Nephron progenitor cell (in vitro differentiated cells): ENCODE results near the gene MATCAP1.

ENCODE experiments used
- DNase-seq: peaks from one replicate; pipeline ENCODE4 v3.0.0; 2021
- H3K27ac Mint-ChIP-seq: 2 replicates; pipeline ENCODE4 v1.8.0; 2021; ENCODE audit warnings: mild to moderate bottlenecking, moderate library complexity, mixed read lengths
- H3K27me3 Mint-ChIP-seq: 2 replicates; pipeline ENCODE4 v1.8.0; 2021; ENCODE audit warnings: mild to moderate bottlenecking, low read depth, mixed read lengths; ENCODE audit not compliant: poor library complexity
- H3K36me3 Mint-ChIP-seq: 2 replicates; pipeline ENCODE4 v1.8.0; 2021; ENCODE audit warnings: low read depth, mixed read lengths
- H3K4me1 Mint-ChIP-seq: 2 replicates; pipeline ENCODE4 v1.8.0; 2021; ENCODE audit warnings: mixed read lengths
- H3K4me3 Mint-ChIP-seq: 2 replicates; pipeline ENCODE4 v1.8.0; 2021; ENCODE audit warnings: mild to moderate bottlenecking, moderate library complexity, mixed read lengths
- H3K9me3 Mint-ChIP-seq: 2 replicates; pipeline ENCODE4 v1.8.0; 2021; ENCODE audit warnings: mild to moderate bottlenecking, moderate library complexity, mixed read lengths
- TF ChIP-seq, protein P1 (sequence below): fragments of 200-600 bp; sonication (generic); IDR thresholded peaks from 2 replicates; pipeline ENCODE4 v1.5.0; 2021; ENCODE audit warnings: antibody characterized with exemption

The MATCAP1 gene

DNA sequence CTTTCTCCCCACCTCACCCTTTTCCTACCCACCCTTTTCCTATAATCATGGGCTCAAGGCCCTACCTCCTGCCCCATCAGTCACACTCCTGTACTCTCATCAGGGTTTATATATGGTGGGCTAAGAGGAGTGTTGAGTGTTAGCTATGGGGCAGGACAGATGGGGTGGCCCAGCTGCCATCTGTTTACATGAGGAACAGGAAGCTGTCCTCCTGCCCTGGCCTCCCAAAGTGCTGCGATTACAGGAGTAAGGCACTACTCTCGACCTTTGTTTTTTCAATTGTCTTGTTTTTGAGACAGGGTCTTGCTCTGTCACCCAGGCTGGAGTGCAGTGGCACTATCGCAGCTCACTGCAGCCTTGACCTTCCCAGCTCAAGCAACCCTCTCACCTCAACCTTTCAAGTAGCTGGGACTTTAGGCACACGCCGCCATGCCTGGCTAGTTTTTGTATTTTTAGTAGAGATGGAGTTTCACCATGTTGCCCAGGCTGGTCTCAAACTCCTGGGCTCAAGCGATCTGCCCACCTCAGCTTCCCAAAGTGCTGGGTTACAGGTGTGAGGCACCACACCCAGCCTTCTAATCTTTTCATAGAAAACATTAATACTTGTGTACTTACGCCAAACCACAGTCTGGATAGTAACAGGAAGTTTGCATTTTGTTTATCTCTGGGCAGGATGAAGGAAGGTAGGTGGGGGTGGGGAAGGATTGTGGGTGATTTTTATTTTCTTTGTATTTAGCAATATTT lies 25.7 kb downstream of the MATCAP1 start:
- no peak for DNase-seq
- Mint-ChIP-seq H3K9me3 (peaks cover 4% of the 10 kb centered on the region), H3K27ac (no peak overlapping the region), H3K4me1 (peaks cover 9% of the 10 kb centered on the region), H3K4me3 (peak overlapping the region; percentile 66), H3K27me3 (peaks cover 100% of the 10 kb centered on the region), H3K36me3 (no peaks in the 10 kb centered on the region)
- TF ChIP-seq, protein P1, sequence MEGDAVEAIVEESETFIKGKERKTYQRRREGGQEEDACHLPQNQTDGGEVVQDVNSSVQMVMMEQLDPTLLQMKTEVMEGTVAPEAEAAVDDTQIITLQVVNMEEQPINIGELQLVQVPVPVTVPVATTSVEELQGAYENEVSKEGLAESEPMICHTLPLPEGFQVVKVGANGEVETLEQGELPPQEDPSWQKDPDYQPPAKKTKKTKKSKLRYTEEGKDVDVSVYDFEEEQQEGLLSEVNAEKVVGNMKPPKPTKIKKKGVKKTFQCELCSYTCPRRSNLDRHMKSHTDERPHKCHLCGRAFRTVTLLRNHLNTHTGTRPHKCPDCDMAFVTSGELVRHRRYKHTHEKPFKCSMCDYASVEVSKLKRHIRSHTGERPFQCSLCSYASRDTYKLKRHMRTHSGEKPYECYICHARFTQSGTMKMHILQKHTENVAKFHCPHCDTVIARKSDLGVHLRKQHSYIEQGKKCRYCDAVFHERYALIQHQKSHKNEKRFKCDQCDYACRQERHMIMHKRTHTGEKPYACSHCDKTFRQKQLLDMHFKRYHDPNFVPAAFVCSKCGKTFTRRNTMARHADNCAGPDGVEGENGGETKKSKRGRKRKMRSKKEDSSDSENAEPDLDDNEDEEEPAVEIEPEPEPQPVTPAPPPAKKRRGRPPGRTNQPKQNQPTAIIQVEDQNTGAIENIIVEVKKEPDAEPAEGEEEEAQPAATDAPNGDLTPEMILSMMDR, result no peak

DNA sequence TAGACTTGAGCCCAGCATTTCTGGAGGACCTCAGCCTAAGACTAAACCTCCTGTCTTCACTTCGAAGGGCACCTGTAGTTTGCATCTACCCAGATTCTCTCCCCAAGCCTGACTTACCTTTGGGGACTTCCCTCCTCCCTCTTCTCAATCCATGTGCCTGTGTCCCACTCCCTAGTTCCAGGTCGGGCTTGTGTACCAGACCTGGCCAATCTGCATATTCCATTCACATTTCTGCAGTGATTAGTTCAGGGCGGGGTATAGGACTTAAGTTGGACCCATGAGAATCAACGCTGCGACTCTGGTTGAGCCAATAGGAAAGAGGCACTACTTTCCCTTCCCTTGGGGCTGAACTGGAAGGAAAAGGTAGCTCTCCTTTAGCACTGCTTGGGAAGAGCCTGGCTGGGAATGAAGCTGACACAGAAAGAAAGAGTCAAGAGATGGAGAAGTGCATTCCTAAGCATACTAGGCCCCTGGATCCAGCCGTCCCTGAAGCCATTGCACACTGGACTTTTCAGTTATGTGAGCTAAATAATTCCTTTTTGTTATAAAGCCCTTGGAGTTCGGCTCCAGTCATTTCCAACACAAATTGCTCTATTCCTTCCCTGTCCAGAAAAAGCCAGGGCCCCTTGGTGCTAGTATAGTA lies 26.5 kb downstream of the MATCAP1 start:
- no peak for DNase-seq
- H3K27me3 Mint-ChIP-seq, result peaks cover 100% of the 10 kb centered on the region
- peaks cover 9% of the 10 kb centered on the region for H3K4me1 Mint-ChIP-seq
- no peak overlapping the region for H3K4me3 Mint-ChIP-seq
- peaks cover 4% of the 10 kb centered on the region for H3K9me3 Mint-ChIP-seq
- TF ChIP-seq, protein P1, result no peak
- H3K36me3 Mint-ChIP-seq, result no peaks in the 10 kb centered on the region
- H3K27ac Mint-ChIP-seq, result no peak overlapping the region

DNA sequence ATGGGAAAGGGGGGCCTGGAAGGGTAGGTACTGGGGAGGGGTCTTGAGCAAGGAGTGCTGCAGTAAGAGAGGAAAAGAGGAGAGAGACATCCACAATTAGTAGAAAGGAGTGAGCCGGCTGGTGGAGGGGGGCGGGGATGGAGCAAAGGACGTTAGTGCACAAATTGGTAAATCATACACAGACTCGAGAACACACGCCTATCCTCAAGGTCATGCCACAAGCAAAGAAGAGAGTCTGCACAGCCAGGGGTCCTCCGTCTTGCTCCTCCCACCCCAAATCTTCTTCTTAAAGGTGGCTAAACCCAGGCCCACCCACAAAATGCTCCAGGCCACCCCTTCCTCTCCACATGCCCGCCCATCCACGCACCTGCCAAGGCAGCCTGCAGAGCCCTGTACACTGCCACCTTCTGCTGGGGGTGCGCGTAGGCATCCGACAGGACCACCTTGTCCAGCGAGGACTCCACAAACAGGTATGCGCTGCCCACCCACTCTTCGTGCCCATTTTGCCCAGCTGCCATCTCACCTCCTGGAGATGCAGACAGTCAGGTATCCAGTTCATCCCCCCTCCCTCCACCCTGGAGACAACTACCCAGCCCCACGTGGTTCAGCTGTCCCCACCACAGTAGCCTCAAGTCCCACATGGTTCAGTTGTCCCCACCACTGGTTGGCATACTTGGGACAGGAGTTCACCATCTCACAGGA lies 27.5 kb downstream of the MATCAP1 start:
- peaks cover 4% of the 10 kb centered on the region for H3K9me3 Mint-ChIP-seq
- H3K4me3 Mint-ChIP-seq, result no peak overlapping the region
- H3K27me3 Mint-ChIP-seq, result peaks cover 100% of the 10 kb centered on the region
- H3K27ac Mint-ChIP-seq, result no peak overlapping the region
- TF ChIP-seq, protein P1, result no peak
- no peak for DNase-seq
- H3K36me3 Mint-ChIP-seq, result no peaks in the 10 kb centered on the region
- peaks cover 10% of the 10 kb centered on the region for H3K4me1 Mint-ChIP-seq

DNA sequence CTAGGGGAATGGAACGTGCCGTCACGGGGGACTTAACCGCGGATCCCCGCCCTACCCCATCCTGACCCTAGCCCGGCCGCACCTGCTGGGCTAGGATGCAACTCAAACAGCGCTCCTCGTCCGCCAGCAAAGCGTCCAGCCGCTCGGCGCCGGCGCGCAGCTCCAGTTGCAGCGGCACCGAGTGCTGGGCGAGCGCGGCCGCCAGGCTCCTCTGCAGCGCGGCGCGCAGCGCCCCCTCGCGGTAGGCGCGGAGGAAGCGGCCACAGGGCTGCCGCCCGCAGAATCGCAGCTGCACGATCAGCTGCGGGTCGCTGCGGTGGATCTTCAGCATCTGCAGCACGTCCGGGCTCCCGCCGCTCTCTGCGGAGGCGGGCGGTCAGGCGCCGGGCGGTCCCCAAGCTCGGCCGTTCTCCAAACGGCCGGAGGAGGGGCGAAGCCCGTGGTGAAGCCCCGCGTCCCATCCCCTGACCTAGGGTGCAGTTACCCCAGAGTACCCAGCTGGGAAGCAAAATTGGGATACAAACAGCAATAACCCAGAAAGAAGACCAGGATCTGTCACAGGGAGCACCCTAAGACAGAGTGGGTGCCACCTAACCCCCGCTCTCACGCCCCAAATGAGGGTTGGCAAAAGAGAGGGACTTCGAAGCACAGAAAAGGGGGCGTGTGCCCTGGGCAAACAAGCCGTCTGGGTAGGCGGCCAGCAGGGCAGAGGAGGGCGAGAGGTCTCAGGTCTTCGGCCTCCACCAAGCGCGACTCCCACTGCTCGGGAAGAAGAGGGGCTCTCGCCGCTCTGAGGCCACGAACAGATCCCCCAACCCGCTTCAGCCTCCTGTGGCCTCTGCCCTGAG lies 28.2 kb downstream of the MATCAP1 start:
- Mint-ChIP-seq H3K4me1 (peaks cover 13% of the 10 kb centered on the region), H3K9me3 (no peaks in the 10 kb centered on the region), H3K27me3 (peaks cover 97% of the 10 kb centered on the region), H3K27ac (no peak overlapping the region), H3K36me3 (no peaks in the 10 kb centered on the region), H3K4me3 (peak overlapping the region; percentile 71)
- TF ChIP-seq, protein P1, result peak; percentile 96
- DNase-seq, result peak; percentile 93

DNA sequence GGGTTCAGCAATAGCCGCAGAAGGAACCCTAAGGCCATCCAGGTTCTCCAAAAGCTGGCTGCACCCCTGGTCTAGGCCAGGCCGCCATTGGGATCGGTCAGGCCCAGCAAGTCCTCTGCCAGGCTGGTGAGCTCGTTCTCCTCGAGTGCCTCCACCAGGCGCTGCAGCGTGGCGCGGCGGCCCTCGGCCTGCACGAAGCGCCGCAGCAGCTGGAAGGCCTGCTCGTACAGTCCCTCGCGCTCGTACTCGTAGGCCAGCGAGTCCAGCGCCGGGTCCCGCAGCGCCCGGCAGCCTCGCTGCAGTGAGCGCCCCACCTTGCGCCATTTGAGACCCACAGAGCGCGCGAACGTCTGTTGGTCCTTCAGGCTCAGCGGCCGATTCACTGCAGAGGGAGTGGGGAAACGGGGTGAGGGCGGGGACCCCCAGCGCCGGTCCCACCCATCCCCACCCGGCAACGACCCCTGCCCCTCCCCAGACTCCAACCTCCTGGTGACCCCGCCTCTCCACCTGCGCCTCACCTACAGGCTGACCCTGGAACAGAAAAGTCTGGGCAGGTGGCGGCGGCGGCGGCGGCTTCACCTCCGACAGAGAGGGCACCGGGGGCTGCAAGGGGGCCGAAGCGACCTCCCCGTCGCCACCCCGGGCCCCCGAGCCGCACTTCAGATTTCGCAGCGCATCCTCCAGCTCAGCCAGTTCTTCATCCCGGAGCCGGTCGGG lies 29.0 kb downstream of the MATCAP1 start:
- Mint-ChIP-seq H3K4me1 (peaks cover 13% of the 10 kb centered on the region), H3K9me3 (no peaks in the 10 kb centered on the region), H3K36me3 (no peaks in the 10 kb centered on the region), H3K27me3 (peaks cover 94% of the 10 kb centered on the region), H3K27ac (no peak overlapping the region), H3K4me3 (peak overlapping the region; percentile 71)
- no peak for DNase-seq
- TF ChIP-seq, protein P1, result no peak
